Spleen (tissue), 7 donors: ENCODE results near the gene RNASE2.

Experiments used
- CTCF ChIP-seq, 11 experiments: fragments of 200-600 bp in 7 of 11; fragments of 450-650 bp in 4 of 11; sonication (generic) in 4 of 11; IDR thresholded peaks in 8 of 11; conservative IDR thresholded peaks in 3 of 11; 1 replicate in 7 of 11; 2 replicates in 4 of 11; pipeline versions ENCODE4 v1.4.0 to v1.8.0; 2016 to 2021; ENCODE audit warnings: antibody characterized with exemption in 11 of 11, inconsistent platforms in 4 of 11, mild to moderate bottlenecking in 1 of 11
- POLR2A ChIP-seq, 3 donors: fragments of 450-650 bp; IDR thresholded peaks; one replicate each; pipeline ENCODE4 v1.5.1; 2017; ENCODE audit warnings: antibody characterized with exemption in 3 of 3, mild to moderate bottlenecking in 1 of 3
- POLR2AphosphoS5 ChIP-seq, 3 donors: sonication (generic); formaldehyde crosslinking; IDR thresholded peaks; one replicate each; pipeline ENCODE4 v1.5.1; 2017; ENCODE audit warnings: antibody characterized with exemption in 3 of 3
- donor health status: DM: no; HTN: no; CAD: no; lungs with moderate emphysema.
- donor health status: DM: no; HTN: no; CAD: no.
- donor health status: DM: no; HTN: no; CAD: no.

GRCh38 chr14:20935303-20935984, 19.8 kb upstream of the RNASE2 start:
- TF ChIP-seq CTCF (IDR thresholded peaks at IDR 0.05 in 8 of 11, conservative IDR thresholded peaks at IDR 0.05 in 3 of 11) (no peak), POLR2AphosphoS5 (IDR thresholded peaks at IDR 0.05) (no peak), POLR2A (IDR thresholded peaks at IDR 0.05) (no peak)
